ENCODE results near the gene FERD3L. TPM values are rescaled to one million over a fixed set of nuclear protein-coding genes. Genes with fewer than 3 reads are reported as not detected.

The FERD3L gene
- total RNA-seq, 1 experiment from 2014 or later, result not detected

GRCh38 chr7:19117870-19118608, 27.2 kb downstream of the FERD3L start:
- ChIA-PET POLR2A (no interaction called here), CTCF (no interaction called here)
- DNase-seq (ENCODE audit: low read depth, low spot score), result no peak
- Histone ChIP-seq H3K27me3 (ENCODE audit: control insufficient read depth, insufficient read depth, low read length) (no peaks in the 10 kb centered on the region), H3K4me3 (ENCODE audit: low read depth in 2 of 2, low read length in 2 of 2) (peak overlapping the region in 1 of 2 experiments; percentile 48; a peak in 1 of 4 replicates), H3K4me1 (ENCODE audit: control insufficient read depth, insufficient read depth, low read length) (no peaks in the 10 kb centered on the region), H3K27ac (ENCODE audit: low read length) (no peak overlapping the region), H3K9me3 (ENCODE audit: control insufficient read depth, insufficient read depth, low read depth, low read length) (peaks cover 9% of the 10 kb centered on the region), H3K36me3 (ENCODE audit: control insufficient read depth, insufficient read depth, low read length) (no peaks in the 10 kb centered on the region)
- no peak for ATAC-seq
- TF ChIP-seq, protein P1, sequence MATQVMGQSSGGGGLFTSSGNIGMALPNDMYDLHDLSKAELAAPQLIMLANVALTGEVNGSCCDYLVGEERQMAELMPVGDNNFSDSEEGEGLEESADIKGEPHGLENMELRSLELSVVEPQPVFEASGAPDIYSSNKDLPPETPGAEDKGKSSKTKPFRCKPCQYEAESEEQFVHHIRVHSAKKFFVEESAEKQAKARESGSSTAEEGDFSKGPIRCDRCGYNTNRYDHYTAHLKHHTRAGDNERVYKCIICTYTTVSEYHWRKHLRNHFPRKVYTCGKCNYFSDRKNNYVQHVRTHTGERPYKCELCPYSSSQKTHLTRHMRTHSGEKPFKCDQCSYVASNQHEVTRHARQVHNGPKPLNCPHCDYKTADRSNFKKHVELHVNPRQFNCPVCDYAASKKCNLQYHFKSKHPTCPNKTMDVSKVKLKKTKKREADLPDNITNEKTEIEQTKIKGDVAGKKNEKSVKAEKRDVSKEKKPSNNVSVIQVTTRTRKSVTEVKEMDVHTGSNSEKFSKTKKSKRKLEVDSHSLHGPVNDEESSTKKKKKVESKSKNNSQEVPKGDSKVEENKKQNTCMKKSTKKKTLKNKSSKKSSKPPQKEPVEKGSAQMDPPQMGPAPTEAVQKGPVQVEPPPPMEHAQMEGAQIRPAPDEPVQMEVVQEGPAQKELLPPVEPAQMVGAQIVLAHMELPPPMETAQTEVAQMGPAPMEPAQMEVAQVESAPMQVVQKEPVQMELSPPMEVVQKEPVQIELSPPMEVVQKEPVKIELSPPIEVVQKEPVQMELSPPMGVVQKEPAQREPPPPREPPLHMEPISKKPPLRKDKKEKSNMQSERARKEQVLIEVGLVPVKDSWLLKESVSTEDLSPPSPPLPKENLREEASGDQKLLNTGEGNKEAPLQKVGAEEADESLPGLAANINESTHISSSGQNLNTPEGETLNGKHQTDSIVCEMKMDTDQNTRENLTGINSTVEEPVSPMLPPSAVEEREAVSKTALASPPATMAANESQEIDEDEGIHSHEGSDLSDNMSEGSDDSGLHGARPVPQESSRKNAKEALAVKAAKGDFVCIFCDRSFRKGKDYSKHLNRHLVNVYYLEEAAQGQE (IDR thresholded peaks at IDR 0.05; ENCODE audit: insufficient read depth in 1 of 2, low read depth in 2 of 2, low read length in 1 of 2), result no peak
- TF ChIP-seq SIN3A (IDR thresholded peaks at IDR 0.05; ENCODE audit: borderline replicate concordance, insufficient read depth, low read depth, low read length), result no peak
- TF ChIP-seq TCF7L2 (IDR thresholded peaks at IDR 0.05; ENCODE audit: low read depth, low read length), result no peak
- TF ChIP-seq, protein P2, sequence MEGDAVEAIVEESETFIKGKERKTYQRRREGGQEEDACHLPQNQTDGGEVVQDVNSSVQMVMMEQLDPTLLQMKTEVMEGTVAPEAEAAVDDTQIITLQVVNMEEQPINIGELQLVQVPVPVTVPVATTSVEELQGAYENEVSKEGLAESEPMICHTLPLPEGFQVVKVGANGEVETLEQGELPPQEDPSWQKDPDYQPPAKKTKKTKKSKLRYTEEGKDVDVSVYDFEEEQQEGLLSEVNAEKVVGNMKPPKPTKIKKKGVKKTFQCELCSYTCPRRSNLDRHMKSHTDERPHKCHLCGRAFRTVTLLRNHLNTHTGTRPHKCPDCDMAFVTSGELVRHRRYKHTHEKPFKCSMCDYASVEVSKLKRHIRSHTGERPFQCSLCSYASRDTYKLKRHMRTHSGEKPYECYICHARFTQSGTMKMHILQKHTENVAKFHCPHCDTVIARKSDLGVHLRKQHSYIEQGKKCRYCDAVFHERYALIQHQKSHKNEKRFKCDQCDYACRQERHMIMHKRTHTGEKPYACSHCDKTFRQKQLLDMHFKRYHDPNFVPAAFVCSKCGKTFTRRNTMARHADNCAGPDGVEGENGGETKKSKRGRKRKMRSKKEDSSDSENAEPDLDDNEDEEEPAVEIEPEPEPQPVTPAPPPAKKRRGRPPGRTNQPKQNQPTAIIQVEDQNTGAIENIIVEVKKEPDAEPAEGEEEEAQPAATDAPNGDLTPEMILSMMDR (IDR thresholded peaks at IDR 0.05), result no peak
- TF ChIP-seq POLR2AphosphoS5 (IDR thresholded peaks at IDR 0.05; ENCODE audit: low read depth, low read length), result no peak
- in situ Hi-C loops (cut with HindIII; ENCODE audit: low pct_unique_long_range_greater_than_20kb, low sequenced_read_pairs) (no loop called here), intact Hi-C loops (cut with micrococcal nuclease; ENCODE audit: unreplicated experiment) (no loop called here)
- no TSS peak for BruUV-seq (replicated peaks)

DNA sequence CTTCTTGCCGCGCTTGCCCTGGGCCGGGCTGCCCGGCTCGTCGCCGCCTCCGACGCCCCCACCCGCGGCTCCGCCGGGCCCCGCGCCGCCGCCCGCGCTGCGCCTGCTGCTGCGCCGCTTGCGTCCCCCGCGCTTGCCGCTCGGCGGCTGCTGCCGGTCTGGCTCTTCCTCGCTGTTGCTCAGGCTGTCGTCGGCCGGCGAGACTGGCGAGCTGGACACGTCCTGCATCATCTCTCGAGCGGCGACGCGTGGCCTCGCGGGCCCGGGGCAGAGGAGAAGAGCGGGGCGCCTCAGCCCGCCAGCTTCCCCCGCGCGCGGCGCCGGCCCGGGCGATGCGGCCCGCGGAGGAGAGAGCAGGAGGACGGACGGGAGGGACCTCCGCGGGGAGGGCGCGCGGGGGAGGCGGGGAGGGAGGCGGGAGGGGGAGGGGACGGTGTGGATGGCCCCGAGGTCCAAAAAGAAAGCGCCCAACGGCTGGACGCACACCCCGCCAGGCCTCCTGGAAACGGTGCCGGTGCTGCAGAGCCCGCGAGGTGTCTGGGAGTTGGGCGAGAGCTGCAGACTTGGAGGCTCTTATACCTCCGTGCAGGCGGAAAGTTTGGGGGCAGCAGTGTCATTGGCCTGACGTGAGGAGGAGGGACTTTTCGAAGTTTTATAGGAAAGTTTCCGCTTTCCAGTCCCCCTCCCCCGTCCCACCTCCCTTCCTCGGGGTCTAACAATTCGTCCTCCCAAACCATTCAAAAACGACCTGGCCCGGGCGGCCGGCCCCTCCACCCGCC, 27.9 kb downstream of the FERD3L start, which contains the start of gene TWIST1:
Gene TWIST1 (minus strand): TSS at position 546 of the 779 bp plus-strand sequence. CDS start 315 bp downstream, at position 231.
- no peaks in the 10 kb centered on the region for H3K27me3 ChIP-seq (ENCODE audit: control insufficient read depth, insufficient read depth, low read length)
- H3K27ac ChIP-seq (ENCODE audit: low read length), result no peak within 1 kb of the TSS
- intact Hi-C loops (cut with micrococcal nuclease; ENCODE audit: unreplicated experiment) (no loop called here), in situ Hi-C loops (cut with HindIII; ENCODE audit: low pct_unique_long_range_greater_than_20kb, low sequenced_read_pairs) (no loop called here)
- no peaks in the 10 kb centered on the region for H3K4me1 ChIP-seq (ENCODE audit: control insufficient read depth, insufficient read depth, low read length)
- H3K4me3 ChIP-seq (ENCODE audit: low read depth in 2 of 2, low read length in 2 of 2), result peak within 1 kb of the TSS in 1 of 2 experiments; percentile 48; a peak in 1 of 4 replicates
- POLR2A ChIA-PET, result no interaction called here
- H3K9me3 ChIP-seq (ENCODE audit: control insufficient read depth, insufficient read depth, low read depth, low read length), result peaks cover 9% of the 10 kb centered on the region
- BruUV-seq (replicated peaks), result no TSS peak
- no peak for ATAC-seq
- no peaks in the 10 kb centered on the region for H3K36me3 ChIP-seq (ENCODE audit: control insufficient read depth, insufficient read depth, low read length)
- CTCF ChIA-PET, result no interaction called here
- TF ChIP-seq POLR2AphosphoS5 (IDR thresholded peaks at IDR 0.05; ENCODE audit: low read depth, low read length) (no peak), SIN3A (IDR thresholded peaks at IDR 0.05; ENCODE audit: borderline replicate concordance, insufficient read depth, low read depth, low read length) (no peak), TCF7L2 (IDR thresholded peaks at IDR 0.05; ENCODE audit: low read depth, low read length) (no peak)
- TF ChIP-seq, protein P1 (IDR thresholded peaks at IDR 0.05; ENCODE audit: insufficient read depth in 1 of 2, low read depth in 2 of 2, low read length in 1 of 2), result no peak
- TF ChIP-seq, protein P2 (IDR thresholded peaks at IDR 0.05), result no peak
- no peak for DNase-seq (ENCODE audit: low read depth, low spot score)

All from Panc1 (cell line).